ENCODE data around the gene MYBPC2.

MYBPC2 gene

DNA sequence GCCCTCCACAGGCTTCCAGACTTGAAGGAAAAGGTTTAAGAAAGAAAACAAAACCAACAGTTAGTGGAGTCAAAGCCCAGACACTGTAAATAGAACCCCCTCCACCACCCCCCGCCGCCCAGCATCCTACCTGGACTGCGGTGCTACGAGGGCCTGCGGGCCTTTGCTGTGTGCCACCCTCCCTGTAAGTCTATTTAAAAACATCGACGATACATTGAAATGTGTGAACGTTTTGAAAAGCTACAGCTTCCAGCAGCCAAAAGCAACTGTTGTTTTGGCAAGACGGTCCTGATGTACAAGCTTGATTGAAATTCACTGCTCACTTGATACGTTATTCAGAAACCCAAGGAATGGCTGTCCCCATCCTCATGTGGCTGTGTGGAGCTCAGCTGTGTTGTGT, 50.2 kb downstream of the MYBPC2 start:
- DNase-seq = no peak

- no peak for DNase-seq
These were observed 52.7 kb downstream of the MYBPC2 start for GRCh38 chr19:50485284-50485955.

DNA sequence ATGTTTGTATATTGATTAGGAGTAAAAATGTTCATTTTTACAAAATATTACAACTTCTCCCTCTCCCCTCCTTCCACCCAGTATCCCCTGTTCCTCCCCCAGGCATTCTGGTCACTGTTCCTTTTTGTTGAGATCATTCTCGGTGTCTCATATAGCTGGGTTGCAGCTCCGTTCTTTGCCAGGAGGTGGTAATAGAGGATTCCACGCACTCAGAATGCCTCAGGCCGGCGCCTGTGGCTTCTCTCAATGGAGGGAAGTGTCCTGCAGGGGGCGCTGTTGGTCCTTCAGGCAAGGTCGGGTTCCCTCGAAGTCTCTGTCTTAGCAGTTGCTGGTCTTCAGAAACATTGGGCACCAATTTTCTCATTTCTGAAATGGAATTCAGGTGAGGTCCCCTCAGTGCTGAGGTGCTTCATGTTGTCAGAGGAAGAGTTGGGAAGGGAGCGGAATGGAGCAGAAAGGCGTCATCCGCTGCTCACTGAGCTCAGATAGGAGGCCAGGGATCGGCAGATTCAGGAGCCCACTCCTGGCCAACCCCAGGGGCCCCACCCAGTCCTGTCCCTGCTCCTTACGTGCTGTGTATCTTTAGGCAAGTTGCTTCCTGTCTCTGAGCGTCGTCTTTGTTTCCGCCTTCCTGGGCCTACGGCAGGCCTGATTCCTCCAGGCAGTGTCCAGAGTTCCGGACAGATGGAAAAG, 54.3 kb downstream of the MYBPC2 start:
- DNase-seq = no peak

- DNase-seq = no peak
These were observed 55.9 kb downstream of the MYBPC2 start for GRCh38 chr19:50488389-50489194.

DNA sequence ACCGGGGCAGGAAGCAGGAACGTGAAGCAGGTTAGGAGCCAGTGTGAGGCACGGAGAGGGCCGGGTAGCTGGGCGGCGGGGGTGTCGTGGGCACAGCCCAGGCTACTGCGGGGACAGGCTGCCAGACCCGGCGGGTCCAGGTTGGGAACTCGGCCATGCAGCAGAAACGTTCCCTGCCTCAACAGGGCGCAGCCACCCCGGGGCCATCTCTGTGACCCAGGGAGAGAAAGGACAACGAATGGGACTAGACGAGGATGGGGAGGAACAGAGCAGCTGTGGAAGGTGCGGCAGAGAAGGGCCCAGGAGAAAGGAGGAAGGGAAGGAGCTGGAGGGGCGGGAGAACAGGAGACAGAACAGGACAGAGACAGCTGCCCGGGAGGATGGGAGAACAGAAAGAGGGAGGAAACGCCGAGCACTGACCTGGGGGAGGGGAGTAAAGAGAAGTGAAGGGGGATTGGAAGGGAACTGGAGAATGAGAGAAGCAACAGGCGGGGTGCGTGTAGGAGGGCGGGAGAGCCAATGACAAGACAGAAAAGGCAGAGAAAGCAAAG, 56.8 kb downstream of the MYBPC2 start:
- no peak for DNase-seq

DNA sequence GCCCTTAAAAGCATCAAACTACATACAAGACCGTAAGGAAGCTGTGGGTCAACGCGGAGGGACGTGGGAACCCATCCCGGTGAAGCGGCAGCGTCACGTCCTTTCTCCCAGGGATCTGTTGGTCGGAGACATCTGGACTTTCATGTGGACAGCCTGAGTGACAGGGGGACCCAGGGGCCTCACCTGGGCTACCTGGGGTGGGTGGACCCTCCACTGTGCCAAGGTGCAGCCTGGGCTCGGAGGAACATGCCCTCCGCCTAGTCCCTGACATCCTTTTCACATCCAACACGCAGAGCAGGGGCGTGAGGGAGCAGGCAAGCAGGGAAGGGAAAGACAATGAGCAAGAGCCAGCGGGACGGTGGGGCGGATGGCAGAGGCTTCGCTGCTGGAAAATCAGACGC, 57.7 kb downstream of the MYBPC2 start:
- DNase-seq = no peak

- no peak for DNase-seq
These were observed 58.3 kb downstream of the MYBPC2 start for GRCh38 chr19:50490991-50491472.

GRCh38 chr19:50492303-50493052, 59.8 kb downstream of the MYBPC2 start:
- no peak for DNase-seq

DNA sequence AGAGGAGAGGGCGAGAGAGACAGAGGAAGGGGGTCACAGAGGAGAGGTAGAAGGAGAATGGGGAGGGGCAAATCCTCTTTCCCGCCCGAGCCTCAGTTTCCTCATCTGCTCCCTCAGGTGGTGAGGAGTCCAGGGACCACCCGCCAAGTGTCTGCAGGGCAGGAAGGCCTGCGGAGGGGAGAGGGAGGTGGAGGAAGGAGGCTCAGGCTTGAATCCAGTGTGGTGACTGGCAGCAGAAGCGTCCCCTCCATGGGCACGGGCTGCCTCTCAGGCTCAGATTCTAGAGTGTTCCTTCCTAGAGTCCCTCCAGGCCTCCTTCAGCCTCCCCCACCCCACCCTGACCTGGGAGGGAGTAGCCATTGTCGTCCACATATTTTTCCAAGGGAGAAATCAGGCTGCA, 60.5 kb downstream of the MYBPC2 start:
- no peak for DNase-seq

DNA sequence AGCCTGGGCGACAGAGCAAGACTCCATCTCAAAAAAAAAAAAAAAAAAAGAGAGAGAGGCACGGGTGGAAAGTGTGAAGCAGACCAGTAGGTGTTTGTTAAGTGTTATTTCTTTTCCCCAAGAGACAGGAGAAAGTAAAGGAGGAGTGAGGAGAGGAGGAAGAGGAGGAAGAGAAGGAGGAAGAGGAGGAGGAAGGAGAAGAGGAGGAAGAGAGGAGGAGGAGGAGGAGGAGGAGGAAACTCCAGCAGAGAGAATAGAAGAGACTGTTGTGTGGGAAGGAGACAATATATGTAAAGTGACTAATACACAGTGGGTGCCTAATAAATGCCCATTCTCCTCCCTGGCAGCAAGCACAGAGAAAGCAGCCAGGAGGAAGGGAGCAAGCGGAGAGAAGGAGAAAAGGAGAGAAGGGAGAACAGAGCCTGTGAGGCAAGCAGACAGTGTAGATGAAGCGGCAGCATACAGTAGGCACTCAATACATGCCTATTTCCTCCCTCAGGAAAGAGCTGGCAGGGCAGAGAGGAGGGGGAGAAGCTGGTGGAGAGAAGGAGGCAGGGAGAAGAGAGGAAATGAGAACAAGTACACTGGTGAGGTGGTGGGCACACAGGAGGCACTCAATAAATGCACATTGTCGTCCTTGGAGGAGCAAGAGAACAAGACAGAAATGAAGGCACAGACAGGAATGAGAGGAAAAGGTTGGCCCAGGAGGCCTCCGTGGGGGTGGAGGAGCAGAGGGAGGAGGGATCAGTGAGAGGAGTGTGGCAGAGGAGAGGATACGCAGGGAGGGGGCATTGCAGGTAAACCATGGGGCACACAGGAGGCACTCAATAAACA, 61.7 kb downstream of the MYBPC2 start:
- DNase-seq = no peak

GRCh38 chr19:50495020-50495531, 62.4 kb downstream of the MYBPC2 start:
- no peak for DNase-seq

DNA sequence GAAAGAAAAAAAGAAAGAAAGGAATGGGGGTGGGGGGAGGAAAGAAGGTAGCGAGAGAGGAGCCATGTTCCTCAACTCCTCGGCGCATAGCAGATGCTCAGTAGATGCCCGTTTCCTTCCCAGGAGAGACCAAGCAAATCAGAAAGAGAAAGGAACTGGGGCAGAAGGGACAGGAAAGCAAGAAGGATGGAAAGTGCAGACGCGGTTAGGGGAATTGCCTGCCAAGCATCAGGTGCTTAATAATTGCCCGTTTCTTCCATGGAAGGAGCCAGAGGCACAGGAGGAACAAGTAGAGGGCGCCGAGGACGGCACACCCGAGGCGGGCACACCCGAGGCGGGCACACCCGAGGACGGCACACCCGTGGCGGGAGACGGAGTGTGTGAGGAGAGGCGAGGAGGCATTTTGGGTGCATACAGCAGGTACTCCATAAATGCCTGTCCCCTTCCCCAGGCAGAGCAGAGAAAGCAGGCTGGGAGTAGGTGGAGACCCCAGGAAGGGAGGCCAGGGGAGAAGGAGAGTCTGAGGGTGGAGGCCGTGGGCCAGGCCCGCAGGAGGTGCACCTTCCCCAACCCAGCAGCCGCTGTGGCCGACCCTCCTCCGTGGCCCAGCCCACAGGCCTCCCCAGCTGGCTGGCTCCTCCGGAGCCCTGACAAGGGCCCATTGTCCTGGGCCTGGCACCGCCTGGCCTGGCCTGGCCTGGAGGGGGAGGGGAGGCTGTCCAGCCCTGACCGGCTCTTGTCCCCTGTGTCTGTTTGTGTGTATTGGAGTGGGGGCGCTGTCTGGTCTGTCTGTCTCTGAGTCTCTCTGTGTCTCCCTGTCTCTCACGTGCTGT, 63.7 kb downstream of the MYBPC2 start:
- DNase-seq = peak; percentile 95

GRCh38 chr19:50497022-50497405, 64.3 kb downstream of the MYBPC2 start:
- DNase-seq = no peak

DNA sequence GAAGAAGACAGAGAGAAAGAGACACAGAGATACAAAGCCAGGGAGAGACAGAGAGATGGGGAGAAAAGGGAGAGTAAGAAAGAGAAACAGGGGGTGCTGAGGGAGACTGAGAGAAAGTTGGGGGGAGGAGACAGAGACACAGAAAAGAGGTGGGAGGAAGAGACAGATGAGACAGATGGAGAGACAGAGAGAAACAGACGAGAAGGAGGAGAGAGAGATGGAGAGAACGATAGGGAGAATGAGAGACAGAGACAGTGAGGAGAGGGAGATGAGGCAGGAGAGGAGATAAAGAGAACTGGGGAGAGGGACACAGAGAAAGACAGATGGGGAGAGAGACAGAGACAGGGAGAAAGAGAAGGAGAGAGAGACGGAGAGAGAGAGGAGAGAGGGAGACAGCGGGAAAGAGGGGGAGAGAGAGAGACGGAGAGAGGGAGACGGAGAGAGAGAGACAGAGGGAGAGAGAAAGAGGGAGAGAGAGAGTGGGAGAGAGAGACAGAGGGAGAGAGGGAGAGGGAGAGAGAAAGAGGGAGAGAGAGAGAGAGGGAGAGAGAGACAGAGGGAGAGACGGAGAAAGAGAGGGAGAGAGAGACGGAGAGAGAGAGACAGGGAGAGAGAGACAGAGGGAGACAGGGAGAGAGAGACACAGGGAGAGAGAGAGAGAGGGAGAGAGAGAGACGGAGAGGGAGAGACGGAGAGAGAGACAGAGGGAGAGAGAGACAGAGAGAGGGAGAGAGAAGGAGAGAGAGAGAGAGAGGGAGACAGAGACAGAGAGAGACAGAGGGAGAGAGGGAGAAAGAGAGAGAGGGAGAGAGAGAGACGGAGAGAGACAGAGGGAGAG, 65.7 kb downstream of the MYBPC2 start:
- no peak for DNase-seq

GRCh38 chr19:50500060-50500752, 67.5 kb downstream of the MYBPC2 start:
- DNase-seq = peak; percentile 39

- no peak for DNase-seq
These were observed 68.1 kb downstream of the MYBPC2 start for GRCh38 chr19:50500753-50501151.

- DNase-seq = no peak
These were observed 68.5 kb downstream of the MYBPC2 start for GRCh38 chr19:50501186-50501567.

GRCh38 chr19:50501568-50502475, 69.1 kb downstream of the MYBPC2 start:
- DNase-seq = no peak
